Epidermal melanocyte (primary cell): Measurements from ENCODE around the gene SPEG.

ENCODE experiments used
- DNase-seq: peaks from one replicate; pipeline ENCODE4 v3.0.0; 2011; ENCODE audit warnings: low spot score; ENCODE audit not compliant: insufficient read length

Gene SPEG

DNA sequence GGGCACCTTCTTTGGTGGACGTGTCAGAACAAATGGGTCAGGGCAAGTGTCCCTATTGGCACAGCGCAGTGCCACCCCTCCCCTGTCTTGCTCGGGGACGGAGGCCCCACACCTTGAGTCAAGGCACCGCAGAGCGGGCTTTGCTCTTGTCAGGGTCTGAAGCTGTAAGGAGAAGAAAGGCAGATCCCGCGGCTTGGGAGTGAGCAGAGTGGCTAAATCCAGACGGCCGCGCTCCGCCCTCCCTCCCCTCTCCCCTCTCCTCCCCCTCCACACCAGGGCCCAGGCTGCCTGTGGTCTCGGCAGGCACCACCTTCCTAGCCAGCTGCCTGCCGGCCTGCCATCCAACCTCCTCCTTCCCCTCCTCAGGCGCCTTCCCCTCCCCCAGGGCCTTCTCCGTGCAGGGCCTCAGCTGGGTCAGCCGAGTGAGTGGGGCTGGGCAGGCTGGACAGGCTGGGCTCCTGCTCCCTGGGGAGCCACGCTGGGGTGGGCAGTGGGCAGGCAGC lies 25.8 kb downstream of the SPEG start:
- no peak for DNase-seq

DNA sequence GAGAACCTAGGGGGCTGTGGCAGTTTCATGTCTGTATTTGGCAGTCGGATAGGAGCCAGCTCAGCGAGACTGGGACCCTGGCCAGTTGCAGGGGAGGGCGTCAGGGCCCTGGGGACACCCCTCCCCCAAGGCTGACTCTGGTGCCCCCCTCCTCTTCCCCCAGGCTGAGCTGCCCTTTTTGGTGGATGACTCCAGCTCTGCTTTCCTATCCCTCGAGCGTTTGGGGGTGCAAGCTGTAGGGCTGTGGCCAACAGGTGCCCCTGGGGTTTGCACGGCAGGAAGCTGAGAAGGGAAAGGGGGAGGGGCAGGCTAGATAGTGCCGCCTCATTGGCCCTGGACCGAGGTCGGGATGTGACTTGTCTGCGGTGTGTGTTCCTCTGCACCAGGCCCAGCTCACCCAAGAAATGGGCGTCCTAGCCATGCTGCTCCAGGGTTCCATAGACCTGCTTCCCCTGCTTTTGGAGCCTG lies 26.4 kb downstream of the SPEG start:
- DNase-seq: no peak

DNA sequence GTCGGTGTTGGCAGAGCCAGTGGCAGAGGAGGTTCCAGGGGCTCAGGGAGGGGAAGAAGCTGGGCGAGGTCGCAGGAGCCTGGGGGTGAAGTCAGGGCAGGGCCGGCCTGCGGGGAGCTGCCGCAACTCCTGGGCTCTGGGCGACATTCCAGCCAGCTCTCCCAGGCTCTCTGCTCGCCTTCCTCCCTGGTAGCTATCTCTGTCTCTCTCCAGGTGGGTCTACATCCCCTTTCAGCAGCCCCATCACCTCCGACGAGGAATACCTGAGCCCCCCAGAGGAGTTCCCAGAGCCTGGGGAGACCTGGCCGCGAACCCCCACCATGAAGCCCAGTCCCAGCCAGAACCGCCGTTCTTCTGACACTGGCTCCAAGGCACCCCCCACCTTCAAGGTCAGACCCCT lies 27.0 kb downstream of the SPEG start:
- DNase-seq: no peak

DNA sequence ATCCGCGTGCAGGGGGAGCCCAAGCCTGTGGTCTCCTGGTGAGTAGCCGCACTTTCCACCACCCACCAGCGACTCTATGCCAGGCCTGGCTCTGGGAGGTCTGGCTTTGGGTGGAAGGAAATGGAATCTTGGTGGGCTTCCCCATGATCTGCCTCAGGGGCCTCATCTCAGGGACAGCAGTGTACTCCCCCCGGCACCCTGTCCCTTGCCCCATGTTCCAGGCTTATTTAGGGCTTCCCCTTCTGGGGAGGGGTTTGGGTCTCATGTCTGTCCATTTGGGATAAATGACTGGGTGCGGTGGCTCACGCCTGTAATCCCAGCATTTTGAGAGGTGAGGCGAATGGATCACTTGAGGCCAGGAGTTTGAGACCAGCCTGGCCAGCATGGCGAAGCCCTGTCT lies 27.7 kb downstream of the SPEG start:
- DNase-seq: no peak

GRCh38 chr2:219464286-219465032 lies 29.8 kb downstream of the SPEG start:
- no peak for DNase-seq

DNA sequence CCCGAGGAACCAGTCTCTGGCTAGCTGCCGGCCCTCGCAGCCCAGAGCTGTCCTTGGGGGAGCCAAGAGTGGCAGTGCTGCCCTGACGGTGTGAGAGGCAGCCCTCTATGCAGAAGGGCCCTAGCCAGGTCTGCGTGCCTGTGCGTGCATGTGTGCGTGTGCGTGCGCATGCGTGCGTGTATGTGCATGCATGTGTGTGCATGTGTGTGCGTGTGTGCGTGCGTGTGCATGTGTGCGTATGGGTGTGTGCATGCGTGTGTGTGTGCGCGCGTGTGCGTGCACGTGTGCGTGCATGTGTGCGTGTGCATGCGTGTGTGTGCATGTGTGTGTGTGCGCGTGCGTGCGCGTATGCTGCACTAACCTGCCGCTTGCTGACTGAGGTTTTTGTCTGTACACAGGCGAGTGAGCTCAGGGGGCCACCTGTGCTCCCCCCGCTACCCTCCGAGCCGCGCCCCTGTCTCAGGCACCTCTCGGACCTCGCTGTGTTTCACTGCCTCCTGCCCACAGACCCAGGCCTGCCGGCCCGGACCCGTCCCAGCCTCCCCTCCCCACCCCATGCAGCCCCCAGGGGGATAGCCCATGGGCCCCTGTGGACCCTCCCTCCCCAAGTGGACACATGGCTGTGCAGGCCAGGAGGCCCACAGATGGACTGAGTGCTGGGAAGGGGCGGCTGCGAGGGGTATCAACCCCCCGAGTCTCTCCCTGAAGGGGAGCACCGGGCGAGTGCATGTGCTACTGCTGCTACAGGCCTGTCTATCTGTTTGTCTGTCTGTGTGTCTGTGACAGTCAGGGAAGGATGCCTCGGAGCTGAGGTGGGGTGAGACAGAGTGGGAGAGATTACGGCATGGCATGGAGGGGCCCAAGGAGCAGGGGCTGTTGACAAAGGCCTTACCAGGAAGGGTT lies 31.3 kb downstream of the SPEG start:
- no peak for DNase-seq

DNA sequence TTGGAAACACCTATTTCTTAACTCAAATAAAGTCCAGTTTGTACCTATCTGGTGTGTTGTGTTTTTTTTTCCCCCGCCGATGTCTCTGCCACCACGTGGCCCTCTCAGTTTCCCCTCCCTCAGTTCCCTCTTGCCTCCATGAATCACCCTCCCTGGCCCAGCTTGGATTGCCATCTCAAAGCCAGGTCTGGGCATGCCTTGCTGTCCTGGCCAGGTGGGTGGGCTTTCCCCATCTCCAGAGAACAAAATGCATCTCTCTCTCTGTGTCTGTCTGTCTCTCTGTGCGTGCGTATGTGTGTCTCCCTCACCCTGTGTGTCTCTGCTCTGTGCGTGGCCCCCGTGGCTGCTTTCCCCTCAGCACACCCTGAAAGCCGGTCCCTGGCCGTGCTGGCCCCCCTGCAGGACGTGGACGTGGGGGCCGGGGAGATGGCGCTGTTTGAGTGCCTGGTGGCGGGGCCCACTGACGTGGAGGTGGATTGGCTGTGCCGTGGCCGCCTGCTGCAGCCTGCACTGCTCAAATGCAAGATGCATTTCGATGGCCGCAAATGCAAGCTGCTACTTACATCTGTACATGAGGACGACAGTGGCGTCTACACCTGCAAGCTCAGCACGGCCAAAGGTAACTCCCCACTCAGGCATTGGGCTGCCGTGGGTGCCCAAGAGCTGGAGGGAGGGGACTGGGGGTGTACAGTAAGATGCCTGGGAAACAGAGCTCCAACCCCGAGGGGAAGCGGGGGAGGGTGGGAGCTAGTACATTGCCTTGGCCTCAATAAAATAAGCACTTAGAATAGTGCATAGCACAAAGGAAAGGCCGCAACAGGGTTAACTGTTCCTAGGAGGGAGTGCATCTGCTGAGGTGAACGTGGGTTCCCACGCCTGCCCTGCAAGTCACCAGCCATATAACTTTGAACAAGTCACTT lies 32.4 kb downstream of the SPEG start:
- no peak for DNase-seq

- DNase-seq: no peak
Measured at GRCh38 chr2:219467736-219468075, 33.1 kb downstream of the SPEG start.

DNA sequence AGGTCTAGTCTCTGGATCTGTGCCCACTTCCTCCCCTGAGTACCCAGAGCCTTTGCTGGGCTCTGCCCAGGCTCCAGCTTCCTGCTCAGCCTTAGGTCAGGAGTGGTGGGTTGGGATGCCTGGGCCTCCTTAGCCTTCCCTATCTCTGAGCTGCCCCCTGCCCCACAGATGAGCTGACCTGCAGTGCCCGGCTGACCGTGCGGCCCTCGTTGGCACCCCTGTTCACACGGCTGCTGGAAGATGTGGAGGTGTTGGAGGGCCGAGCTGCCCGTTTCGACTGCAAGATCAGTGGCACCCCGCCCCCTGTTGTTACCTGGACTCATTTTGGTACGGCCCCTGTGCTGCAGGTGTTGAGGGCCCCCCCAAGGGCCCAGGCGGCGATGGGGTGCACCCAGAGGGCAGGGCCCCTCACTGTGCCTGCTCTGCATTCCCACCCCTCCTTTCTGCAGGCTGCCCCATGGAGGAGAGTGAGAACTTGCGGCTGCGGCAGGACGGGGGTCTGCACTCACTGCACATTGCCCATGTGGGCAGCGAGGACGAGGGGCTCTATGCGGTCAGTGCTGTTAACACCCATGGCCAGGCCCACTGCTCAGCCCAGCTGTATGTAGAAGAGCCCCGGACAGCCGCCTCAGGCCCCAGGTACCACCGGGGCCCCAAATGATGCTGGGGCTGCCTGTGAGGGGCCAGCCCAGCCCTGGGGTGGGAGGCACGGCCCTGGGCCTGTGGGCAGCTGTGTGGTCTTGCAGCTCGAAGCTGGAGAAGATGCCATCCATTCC lies 34.0 kb downstream of the SPEG start:
- DNase-seq: no peak

DNA sequence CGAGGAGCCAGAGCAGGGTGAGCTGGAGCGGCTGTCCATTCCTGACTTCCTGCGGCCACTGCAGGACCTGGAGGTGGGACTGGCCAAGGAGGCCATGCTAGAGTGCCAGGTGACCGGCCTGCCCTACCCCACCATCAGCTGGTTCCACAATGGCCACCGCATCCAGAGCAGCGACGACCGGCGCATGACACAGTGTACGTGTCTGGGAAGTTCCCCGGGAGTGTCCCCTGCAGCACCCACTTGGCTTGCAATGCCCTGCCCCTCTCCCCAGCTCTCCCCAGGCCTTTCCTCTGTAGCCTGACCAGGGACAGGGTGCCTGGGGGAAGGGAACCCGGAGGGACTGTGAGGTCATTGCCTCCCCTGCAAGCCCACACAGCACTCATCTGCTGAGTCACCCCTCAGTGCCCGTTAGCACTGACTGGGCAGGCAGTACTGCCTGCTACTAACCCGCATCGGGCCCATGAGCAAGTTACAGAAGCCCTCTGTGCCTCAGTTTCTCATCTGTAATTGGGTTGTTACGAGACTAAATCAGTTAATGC lies 34.6 kb downstream of the SPEG start:
- no peak for DNase-seq

- DNase-seq: no peak
Measured at GRCh38 chr2:219470429-219470828, 35.8 kb downstream of the SPEG start.

- DNase-seq: no peak
Measured at GRCh38 chr2:219471476-219472371, 37.1 kb downstream of the SPEG start.

DNA sequence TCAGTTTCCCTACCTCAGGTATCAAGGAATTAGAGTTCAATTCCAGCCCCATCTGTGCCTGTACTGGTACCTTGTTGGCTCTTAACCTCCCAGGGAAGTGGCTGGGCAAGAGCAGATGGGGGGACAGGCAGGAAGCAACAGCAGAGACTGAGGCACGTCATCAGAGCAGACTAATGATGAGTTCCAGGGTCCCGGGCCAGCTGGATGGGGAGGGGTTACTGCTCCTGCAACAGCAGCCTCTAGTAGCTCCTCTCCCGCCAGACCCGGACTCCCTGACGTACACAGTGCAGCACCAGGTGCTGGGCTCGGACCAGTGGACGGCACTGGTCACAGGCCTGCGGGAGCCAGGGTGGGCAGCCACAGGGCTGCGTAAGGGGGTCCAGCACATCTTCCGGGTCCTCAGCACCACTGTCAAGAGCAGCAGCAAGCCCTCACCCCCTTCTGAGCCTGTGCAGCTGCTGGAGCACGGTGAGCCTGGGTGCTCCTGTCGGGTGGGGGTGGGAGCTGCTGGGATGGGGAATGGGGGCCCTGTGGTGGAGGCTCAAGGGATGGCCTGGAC lies 38.1 kb downstream of the SPEG start:
- DNase-seq: no peak

DNA sequence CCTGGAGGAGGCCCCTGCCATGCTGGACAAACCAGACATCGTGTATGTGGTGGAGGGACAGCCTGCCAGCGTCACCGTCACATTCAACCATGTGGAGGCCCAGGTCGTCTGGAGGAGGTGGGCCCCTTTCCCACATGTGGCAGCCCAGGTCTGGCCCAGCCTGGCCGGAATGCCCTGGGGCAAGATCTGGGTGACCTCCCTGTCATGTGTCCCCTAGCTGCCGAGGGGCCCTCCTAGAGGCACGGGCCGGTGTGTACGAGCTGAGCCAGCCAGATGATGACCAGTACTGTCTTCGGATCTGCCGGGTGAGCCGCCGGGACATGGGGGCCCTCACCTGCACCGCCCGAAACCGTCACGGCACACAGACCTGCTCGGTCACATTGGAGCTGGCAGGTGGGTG lies 38.9 kb downstream of the SPEG start:
- DNase-seq: no peak

DNA sequence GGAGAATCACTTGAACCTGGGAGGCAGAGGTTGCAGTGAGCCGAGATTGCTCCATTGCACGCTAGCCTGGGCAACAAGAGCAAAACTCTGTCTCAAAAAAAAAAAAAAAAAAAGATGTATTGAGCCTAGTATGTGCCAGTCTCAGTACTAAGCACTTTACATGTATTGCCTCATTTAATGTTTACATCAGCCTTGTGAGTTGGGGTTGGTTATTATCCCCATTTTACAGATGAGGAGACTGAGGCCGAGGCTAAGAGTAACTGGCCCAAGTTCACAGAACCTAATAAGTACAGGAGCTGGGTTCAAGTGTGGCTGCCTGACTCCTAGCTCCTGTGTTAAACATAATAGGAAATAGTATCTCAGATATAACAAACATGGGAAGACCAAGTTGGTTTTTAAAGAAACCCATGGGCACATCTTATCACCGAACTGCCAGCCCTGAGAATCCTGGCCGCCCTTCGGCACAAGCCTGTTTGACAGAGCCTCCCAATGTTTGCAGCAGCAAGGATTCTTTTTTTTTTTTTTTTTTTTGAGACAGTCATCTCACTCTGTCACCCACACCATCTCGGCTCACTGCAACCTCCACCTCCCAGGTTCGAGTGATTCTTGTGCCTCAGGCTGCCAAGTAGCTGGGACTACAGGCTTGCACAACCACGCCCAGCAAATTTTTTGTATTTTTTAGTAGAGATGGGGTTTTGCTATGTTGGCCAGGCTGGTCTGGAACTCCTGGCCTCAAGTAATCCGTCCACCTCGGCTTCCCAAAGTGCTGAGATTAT lies 39.8 kb downstream of the SPEG start:
- DNase-seq: no peak

DNA sequence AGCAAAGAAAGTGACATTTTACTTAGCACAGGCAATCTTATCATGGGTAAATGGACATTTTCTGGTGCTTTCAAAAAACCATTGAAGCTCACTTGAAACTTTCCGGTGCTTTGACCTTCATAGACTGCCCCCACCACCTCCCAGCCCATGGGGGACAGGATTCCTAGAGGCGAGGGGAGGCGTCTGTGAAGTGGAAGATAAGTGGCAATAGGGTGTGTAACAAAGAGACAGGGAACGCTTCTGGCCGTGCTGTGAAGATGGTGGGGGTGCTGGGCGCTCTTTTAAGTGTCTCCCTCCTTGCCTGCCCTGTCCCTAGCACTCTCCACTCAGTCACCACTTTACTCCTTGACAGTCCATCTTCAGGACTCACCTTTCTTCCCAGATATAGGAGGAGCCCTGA lies 40.6 kb downstream of the SPEG start:
- DNase-seq: no peak

- no peak for DNase-seq
Measured at GRCh38 chr2:219475697-219476651, 41.3 kb downstream of the SPEG start.
